ENCODE results near the gene KRT4. TPM values are rescaled to one million over a fixed set of nuclear protein-coding genes. Genes with fewer than 3 reads are reported as not detected.

The KRT4 gene
- polyA plus RNA-seq, 3 donors: not detected

GRCh38 chr12:52835271-52836041 lies 21.5 kb upstream of the KRT4 start:
- Mint-ChIP-seq H3K4me3 (no peak overlapping the region), H3K27ac (peak overlapping the region in 1 of 7 donors; percentile 62), H3K27me3 (ENCODE audit: low read depth in 3 of 3) (peaks cover 2 to 8% (median 8%) of the 10 kb centered on the region in 3 donors), H3K4me1 (peaks cover 9% of the 10 kb centered on the region), H3K36me3 (no peaks in the 10 kb centered on the region), H3K9me3 (peaks cover 0 to 2% (median 0%) of the 10 kb centered on the region in 7 donors)
- Histone ChIP-seq H3K4me1 (ENCODE audit: control insufficient read depth in 1 of 2, insufficient read depth in 2 of 2, low read length in 2 of 2) (no peaks in the 10 kb centered on the region), H3K27me3 (ENCODE audit: control insufficient read depth in 2 of 2, insufficient read depth in 2 of 2, low read length in 2 of 2) (no peaks in the 10 kb centered on the region), H2AFZ (ENCODE audit: insufficient read depth, low read depth, low read length, poor library complexity, severe bottlenecking) (no peak overlapping the region), H3K9me3 (replicated peaks in 1 of 2; ENCODE audit: control insufficient read depth in 1 of 2, insufficient read depth in 1 of 2, low read length in 2 of 2) (no peaks in the 10 kb centered on the region), H3K4me3 (replicated peaks in 1 of 3; ENCODE audit: low read depth in 2 of 3, low read length in 3 of 3) (no peak overlapping the region), H4K20me1 (ENCODE audit: insufficient read depth, low read length) (no peaks in the 10 kb centered on the region), H3K79me2 (ENCODE audit: insufficient read depth, low read length) (no peaks in the 10 kb centered on the region), H3K27ac (ENCODE audit: low read depth in 1 of 2, low read length in 2 of 2) (no peak overlapping the region), H3K36me3 (replicated peaks in 1 of 2; ENCODE audit: control insufficient read depth in 1 of 2, insufficient read depth in 2 of 2, low read length in 2 of 2) (no peaks in the 10 kb centered on the region), H3K4me2 (replicated peaks; ENCODE audit: extremely low read depth, low read length, poor library complexity, severe bottlenecking) (no peak overlapping the region), H3K9ac (ENCODE audit: insufficient read depth, low read length, poor library complexity, severe bottlenecking) (no peak overlapping the region)
- 98% methylated on average over 9 of the region's 15 CpGs for WGBS (ENCODE audit: insufficient coverage)
- TF ChIP-seq, protein P1, sequence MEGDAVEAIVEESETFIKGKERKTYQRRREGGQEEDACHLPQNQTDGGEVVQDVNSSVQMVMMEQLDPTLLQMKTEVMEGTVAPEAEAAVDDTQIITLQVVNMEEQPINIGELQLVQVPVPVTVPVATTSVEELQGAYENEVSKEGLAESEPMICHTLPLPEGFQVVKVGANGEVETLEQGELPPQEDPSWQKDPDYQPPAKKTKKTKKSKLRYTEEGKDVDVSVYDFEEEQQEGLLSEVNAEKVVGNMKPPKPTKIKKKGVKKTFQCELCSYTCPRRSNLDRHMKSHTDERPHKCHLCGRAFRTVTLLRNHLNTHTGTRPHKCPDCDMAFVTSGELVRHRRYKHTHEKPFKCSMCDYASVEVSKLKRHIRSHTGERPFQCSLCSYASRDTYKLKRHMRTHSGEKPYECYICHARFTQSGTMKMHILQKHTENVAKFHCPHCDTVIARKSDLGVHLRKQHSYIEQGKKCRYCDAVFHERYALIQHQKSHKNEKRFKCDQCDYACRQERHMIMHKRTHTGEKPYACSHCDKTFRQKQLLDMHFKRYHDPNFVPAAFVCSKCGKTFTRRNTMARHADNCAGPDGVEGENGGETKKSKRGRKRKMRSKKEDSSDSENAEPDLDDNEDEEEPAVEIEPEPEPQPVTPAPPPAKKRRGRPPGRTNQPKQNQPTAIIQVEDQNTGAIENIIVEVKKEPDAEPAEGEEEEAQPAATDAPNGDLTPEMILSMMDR (IDR thresholded peaks at IDR 0.05): no peak
- DNase-seq: no peak
- intact Hi-C loops (cut with micrococcal nuclease): no loop called here

DNA sequence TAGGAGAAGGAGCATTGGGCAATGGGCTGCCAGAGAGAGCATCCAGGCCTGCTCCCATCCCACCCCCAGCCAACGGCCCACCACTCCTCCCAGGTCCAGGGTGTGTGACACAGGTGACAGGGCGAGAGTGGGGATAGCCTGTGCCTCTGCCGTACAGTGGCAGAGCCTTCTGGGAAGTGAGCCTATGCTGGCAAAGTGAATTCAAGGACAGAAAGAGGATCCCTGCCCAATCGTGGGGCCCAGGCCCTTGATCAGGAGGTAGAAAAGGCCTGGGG lies 20.7 kb upstream of the KRT4 start:
- H3K27ac ChIP-seq (ENCODE audit: low read depth in 1 of 2, low read length in 2 of 2): no peak overlapping the region
- H3K4me3 ChIP-seq (replicated peaks in 1 of 3; ENCODE audit: low read depth in 2 of 3, low read length in 3 of 3): no peak overlapping the region
- H3K79me2 ChIP-seq (ENCODE audit: insufficient read depth, low read length): no peaks in the 10 kb centered on the region
- Mint-ChIP-seq H3K9me3 (peaks cover 0 to 1% (median 0%) of the 10 kb centered on the region in 7 donors), H3K4me3 (no peak overlapping the region), H3K27me3 (ENCODE audit: low read depth in 3 of 3) (peaks cover 2 to 8% (median 8%) of the 10 kb centered on the region in 3 donors), H3K4me1 (peaks cover 9% of the 10 kb centered on the region), H3K27ac (no peak overlapping the region), H3K36me3 (no peaks in the 10 kb centered on the region)
- no peaks in the 10 kb centered on the region for H3K4me1 ChIP-seq (ENCODE audit: control insufficient read depth in 1 of 2, insufficient read depth in 2 of 2, low read length in 2 of 2)
- no peaks in the 10 kb centered on the region for H3K36me3 ChIP-seq (replicated peaks in 1 of 2; ENCODE audit: control insufficient read depth in 1 of 2, insufficient read depth in 2 of 2, low read length in 2 of 2)
- H3K4me2 ChIP-seq (replicated peaks; ENCODE audit: extremely low read depth, low read length, poor library complexity, severe bottlenecking): no peak overlapping the region
- no peaks in the 10 kb centered on the region for H4K20me1 ChIP-seq (ENCODE audit: insufficient read depth, low read length)
- no peaks in the 10 kb centered on the region for H3K27me3 ChIP-seq (ENCODE audit: control insufficient read depth in 2 of 2, insufficient read depth in 2 of 2, low read length in 2 of 2)
- TF ChIP-seq, protein P1 (IDR thresholded peaks at IDR 0.05): no peak
- no peak overlapping the region for H3K9ac ChIP-seq (ENCODE audit: insufficient read depth, low read length, poor library complexity, severe bottlenecking)
- DNase-seq: no peak
- WGBS (ENCODE audit: insufficient coverage): 86% methylated on average over 1 of the region's 4 CpGs
- intact Hi-C loops (cut with micrococcal nuclease): no loop called here
- no peaks in the 10 kb centered on the region for H3K9me3 ChIP-seq (replicated peaks in 1 of 2; ENCODE audit: control insufficient read depth in 1 of 2, insufficient read depth in 1 of 2, low read length in 2 of 2)
- H2AFZ ChIP-seq (ENCODE audit: insufficient read depth, low read depth, low read length, poor library complexity, severe bottlenecking): no peak overlapping the region

Data from CD14-positive monocyte (primary cell).